GM21515 (cell line): ENCODE data around the gene JOSD2.
"Not testable (repeated sequence)": the region's sequence is repeated elsewhere in the genome, so short reads cannot be mapped to it uniquely, and the experiment has no call there.

Experiments
- ATAC-seq: cut with Tn5 transposase; IDR thresholded peaks from one replicate; pipeline ENCODE4 v1.9.1; 2021; ENCODE audit not compliant: unreplicated experiment

JOSD2 gene

DNA sequence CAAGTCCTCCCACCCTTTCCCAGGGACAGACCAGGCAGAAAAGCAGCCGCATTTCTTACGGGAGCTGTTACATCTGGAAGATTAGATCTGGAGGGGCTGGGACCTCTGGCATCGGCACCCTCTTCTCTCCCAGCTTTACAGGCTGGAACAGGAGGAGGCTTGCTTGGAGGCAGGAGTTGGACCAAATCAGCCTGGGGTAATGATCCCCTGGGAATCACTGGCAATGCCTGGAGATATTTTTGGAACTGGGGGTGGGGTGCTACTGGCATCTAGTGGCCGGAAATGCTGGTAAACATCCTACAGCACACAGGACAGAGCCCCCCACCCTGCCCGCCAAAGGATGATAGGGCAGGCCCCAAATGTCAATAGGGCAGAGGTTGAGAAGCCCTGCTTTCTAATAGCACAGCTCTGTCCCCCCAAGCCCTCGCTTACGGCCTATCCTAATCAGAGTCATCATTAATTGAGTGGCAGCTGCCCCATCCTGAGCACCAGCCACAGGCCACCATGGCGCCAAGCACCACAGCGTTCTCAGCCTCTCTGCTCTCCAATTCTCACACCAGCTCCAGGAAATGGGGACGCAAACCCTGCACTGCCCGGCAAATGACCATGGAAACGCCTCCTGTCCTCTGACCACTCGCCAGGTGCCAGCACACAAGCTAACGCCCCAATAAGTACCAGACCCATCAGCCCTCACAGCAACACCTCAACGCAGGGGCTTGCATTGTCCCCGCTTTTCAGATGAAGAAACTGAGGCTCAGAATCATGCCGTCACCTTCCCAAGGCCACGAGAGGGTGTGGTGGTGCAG, 36.6 kb upstream of the JOSD2 start:
- ATAC-seq = no peak

DNA sequence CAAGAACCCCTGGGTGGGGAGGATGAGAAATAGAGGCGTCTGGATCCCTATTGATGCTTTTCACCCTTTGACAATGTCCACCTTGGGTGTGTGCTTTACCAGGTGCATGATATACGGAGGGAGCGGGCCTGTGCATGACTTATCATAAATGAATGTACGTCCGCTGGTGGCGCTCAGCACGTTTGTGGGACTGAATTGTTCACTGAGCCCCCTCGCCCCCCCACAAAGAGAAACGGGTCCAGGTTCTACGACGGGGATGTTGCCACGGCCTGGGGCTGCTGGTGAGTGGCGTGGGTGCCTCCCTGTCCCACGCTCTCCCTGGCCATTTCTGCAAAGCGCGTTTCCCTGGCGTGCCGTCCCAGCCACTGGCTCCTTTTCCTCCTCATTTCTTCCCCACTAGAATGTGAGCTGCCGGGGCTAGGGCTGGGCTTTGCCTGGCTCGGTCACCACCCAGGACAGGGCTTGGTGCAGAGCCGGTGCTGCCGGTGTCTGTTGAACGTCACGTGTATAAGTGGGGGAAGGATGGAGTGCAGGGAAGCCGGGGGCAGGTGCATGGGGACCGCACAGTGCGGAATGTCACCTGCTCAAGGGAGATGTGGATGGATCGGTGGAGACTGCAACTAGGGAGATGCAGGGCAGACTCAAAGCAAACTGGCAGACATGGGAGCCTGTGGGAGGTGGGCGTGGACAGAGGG, 35.7 kb upstream of the JOSD2 start:
- ATAC-seq = no peak

GRCh38 chr19:50542943-50543342, 32.0 kb upstream of the JOSD2 start:
- no peak for ATAC-seq

DNA sequence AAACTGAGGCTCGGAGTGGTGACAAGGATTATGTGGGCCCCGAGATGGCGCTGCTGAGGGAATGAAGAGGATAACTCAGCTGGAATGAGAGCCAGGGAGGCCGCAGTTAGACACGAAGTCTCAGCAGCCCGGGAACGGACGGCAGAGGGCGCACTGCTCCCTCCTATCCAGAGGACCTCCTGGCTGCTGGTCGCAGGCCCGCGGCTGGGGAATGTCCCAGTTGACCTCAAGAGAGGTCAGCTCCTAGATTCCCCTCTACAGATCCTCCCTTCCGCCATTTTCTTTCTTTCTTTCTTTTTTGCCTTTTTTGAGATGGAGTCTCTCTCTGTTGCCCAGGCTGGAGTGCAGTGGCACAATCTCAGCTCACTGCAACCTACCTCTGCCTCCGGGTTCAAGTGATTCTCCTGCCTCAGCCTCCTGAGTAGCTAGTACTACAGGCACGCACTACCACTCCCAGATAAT, 26.8 kb upstream of the JOSD2 start:
- no peak for ATAC-seq

GRCh38 chr19:50537306-50537685, 26.3 kb upstream of the JOSD2 start:
- ATAC-seq = no peak

- ATAC-seq = no peak
These were observed 25.8 kb upstream of the JOSD2 start for GRCh38 chr19:50536662-50537305.

GRCh38 chr19:50535672-50536187, 24.7 kb upstream of the JOSD2 start:
- no peak for ATAC-seq

GRCh38 chr19:50534478-50534877, 23.5 kb upstream of the JOSD2 start:
- no peak for ATAC-seq

DNA sequence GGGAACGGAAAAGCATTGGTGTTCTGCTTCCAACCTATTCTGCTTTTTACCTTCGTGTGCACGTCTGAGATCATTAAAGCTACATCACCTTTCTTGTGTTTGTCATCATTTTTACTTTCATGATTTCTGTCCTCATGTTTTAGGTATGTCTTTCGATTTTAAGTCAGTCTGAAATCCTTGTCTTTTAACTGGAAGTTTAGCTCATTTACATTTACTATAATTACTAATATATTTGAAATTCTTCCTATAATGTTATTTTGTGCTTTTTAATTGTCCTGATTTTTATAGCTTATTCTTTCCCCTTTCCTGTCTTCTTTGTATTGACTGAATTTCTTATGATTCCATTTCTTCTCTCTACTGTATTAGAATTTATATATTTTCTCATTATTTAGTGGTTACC, 22.0 kb upstream of the JOSD2 start:
- no peak for ATAC-seq

DNA sequence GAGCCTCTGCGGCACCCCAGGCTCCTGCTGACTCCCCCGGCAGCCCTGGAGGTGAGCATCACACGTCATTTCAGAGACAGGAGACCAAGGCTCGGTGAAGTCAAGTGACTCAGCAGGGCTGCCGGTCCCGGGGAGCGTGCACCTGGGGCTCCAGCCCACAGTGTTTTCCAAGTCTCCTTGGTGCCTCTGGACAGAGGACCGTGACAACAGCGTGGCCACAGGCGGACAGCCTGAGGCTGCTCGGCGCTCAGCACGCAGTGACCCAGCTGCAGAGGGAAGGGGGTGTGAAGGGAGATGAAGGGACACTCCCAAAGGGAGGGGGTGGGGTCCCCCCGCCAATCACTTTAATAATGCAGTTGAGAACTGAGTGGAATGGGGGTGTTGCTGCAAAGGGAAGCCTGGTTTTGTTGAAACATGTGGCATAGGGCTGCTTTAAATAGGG, 20.2 kb upstream of the JOSD2 start:
- ATAC-seq = no peak

GRCh38 chr19:50528052-50528451, 17.1 kb upstream of the JOSD2 start:
- ATAC-seq = not testable (repeated sequence)

DNA sequence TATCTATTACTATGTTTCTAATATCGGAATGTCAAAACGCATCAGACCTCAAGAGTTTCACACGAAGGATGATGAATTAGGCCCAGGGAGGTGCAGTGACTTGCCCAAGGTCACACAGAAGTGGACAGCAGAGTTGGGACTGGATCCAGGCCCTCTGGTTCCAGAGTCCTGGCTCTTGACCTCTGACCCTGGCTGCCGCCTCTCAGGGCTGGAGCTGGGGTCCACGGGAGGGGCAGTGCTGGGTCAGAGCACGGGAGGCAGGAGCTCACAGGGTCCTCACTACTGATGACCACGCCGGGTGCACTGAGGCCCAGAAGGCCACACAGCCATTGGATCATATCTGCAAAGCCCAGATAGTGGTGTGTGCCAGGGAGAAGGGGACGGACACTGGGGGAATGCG, 11.9 kb upstream of the JOSD2 start:
- ATAC-seq = no peak

- no peak for ATAC-seq
These were observed 10.0 kb upstream of the JOSD2 start for GRCh38 chr19:50520822-50521465.

- ATAC-seq = no peak
These were observed 8.1 kb upstream of the JOSD2 start for GRCh38 chr19:50519006-50519575.

GRCh38 chr19:50518091-50519005, 7.4 kb upstream of the JOSD2 start:
- ATAC-seq = no peak

DNA sequence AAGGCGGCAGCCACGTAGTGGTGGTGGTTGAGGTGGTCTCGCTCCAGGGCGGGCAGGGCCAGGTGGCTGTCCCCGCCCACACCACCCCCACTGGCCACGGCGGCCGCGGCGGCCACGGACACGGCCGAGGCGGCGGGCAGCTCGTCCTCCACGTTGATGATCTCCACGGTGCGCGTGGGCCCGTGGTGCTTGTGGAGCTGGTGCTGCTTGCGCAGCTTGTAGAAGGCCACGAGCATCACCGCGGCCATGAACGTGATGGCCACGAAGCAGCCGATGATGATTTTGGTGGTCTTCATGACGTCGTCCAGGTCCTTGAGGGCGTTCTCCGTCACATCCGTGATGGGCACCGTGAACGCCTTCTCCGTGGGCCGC, 6.7 kb upstream of the JOSD2 start:
- ATAC-seq = no peak

DNA sequence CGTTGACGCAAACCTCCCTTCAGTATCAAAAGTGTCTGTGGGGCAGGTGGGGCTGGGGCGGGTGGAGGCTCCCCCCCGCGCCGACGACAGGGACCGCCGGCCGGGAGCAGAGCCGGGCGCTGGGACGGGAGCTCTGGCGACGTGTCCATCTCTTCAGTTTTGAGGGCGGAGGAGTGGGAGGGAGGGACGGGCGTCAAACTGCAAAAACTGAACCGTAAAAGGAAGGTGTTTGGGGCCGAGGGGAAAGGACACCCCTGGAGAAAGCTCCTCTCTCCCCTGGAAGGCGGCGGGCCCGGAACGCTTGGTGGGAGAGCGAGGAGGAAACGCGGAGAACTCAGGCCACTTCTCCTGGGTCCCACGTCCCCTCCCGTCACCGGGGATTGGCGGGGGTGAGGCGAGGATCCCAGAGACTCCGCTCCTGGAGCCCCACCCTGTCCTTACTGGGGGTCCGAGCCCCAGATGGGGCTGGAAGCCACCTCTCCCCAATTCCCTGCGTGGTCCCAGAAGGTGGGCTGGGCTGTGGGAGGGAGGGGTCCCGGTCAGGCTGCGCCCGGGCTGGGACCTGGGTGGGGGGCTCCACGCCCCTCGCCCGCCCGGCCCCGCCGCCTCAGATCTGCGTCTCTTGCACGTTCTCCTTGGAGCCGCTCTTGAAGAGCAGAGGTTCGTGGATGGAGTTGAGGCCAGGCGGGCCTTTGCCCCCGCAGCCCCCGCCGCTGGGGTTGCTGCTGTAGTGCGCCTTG, 6.1 kb upstream of the JOSD2 start:
- no peak for ATAC-seq

GRCh38 chr19:50516456-50516855, 5.5 kb upstream of the JOSD2 start:
- ATAC-seq = no peak

GRCh38 chr19:50515168-50515561, 4.2 kb upstream of the JOSD2 start:
- no peak for ATAC-seq
